IMR-90 (cell line): ENCODE results near the gene VWCE. TPM values are rescaled to one million over a fixed set of nuclear protein-coding genes. Genes with fewer than 3 reads are reported as not detected.

Source experiments
- ATAC-seq: fragments of 200-7000 bp; cut with Tn5 transposase; 2 replicates; pipeline ENCODE4 v1.9.1; 2020; ENCODE audit warnings: low read depth, mild to moderate bottlenecking, moderate library complexity
- BruUV-seq: library from RNA; stranded (reverse); fragments of 400-500 nt; replicated peaks from 2 replicates; lab custom pipeline; 2021; lab: Mats Ljungman, UMichigan
- CTCF ChIA-PET: fragments of 300-600 bp; formaldehyde crosslinking; extraction: SDS; loops from one replicate; lab custom pipeline; 2021; ENCODE audit warnings: antibody characterized with exemption; lab: Yijun Ruan, JAX
- POLR2A ChIA-PET: fragments of 300-600 bp; sonication (Branson Sonifier 250); formaldehyde crosslinking; loops from one replicate; lab custom pipeline; 2022; ENCODE audit warnings: antibody characterized with exemption; ENCODE audit not compliant: unreplicated experiment; lab: Charles Lee
- DNase-seq: peaks from one replicate; pipeline ENCODE4 v3.0.0; 2013
- H2AFZ ChIP-seq: replicated peaks from 2 replicates; pipeline ENCODE3; 2013; ENCODE audit warnings: low read length, mild to moderate bottlenecking; ENCODE audit not compliant: poor library complexity
- H2AK5ac ChIP-seq: 2 replicates; pipeline ENCODE4 v1.6.1; 2013; ENCODE audit warnings: low read depth, low read length, inconsistent platforms
- H2AK9ac ChIP-seq: replicated peaks from 2 replicates; pipeline ENCODE3; 2013; ENCODE audit warnings: mild to moderate bottlenecking, low read depth, low read length, moderate library complexity; ENCODE audit not compliant: poor library complexity
- H2BK120ac ChIP-seq: 2 replicates; pipeline ENCODE4 v1.6.1; 2013; ENCODE audit warnings: low read depth, low read length, inconsistent platforms
- H2BK15ac ChIP-seq: 3 replicates; pipeline ENCODE4 v1.6.1; 2013; ENCODE audit warnings: low read depth, low read length, inconsistent platforms
- H2BK20ac ChIP-seq: 2 replicates; pipeline ENCODE4 v1.6.1; 2013; ENCODE audit warnings: low read depth, mild to moderate bottlenecking, inconsistent platforms, low read length, moderate library complexity
- H2BK5ac ChIP-seq: 2 replicates; pipeline ENCODE4 v1.6.1; 2013; ENCODE audit warnings: mild to moderate bottlenecking, low read depth, low read length, inconsistent platforms; ENCODE audit not compliant: poor library complexity, severe bottlenecking
- H3K14ac ChIP-seq: replicated peaks from 2 replicates; pipeline ENCODE4 v1.6.1; 2013; ENCODE audit warnings: low read depth, low read length, inconsistent platforms
- H3K18ac ChIP-seq: 2 replicates; pipeline ENCODE4 v1.6.1; 2013; ENCODE audit warnings: low read depth, low read length, control low read depth
- H3K23ac ChIP-seq: 2 replicates; pipeline ENCODE4 v1.6.1; 2013; ENCODE audit warnings: low read depth, low read length, inconsistent platforms
- H3K27ac ChIP-seq: 2 replicates; pipeline ENCODE4 v1.5.1; 2013; ENCODE audit warnings: mild to moderate bottlenecking, control low read depth, low read length; ENCODE audit not compliant: insufficient read depth
- H3K27me3 ChIP-seq: 2 replicates; pipeline ENCODE4 v1.6.1; 2013; ENCODE audit warnings: low read length; ENCODE audit not compliant: control insufficient read depth, insufficient read depth
- H3K36me3 ChIP-seq: 2 replicates; pipeline ENCODE4 v1.6.1; 2013; ENCODE audit warnings: low read length, mixed read lengths; ENCODE audit not compliant: control insufficient read depth, insufficient read depth
- H3K4ac ChIP-seq: 2 replicates; pipeline ENCODE4 v1.6.1; 2013; ENCODE audit warnings: low read depth, low read length, inconsistent platforms
- H3K4me1 ChIP-seq: 2 replicates; pipeline ENCODE4 v1.6.1; 2013; ENCODE audit warnings: low read length, mixed read lengths; ENCODE audit not compliant: control insufficient read depth, insufficient read depth
- H3K4me2 ChIP-seq: 2 replicates; pipeline ENCODE4 v1.6.1; 2013; ENCODE audit warnings: low read depth, mild to moderate bottlenecking, control low read depth, low read length, moderate library complexity
- H3K4me3 ChIP-seq: 2 replicates; pipeline ENCODE4 v1.5.1; 2013; ENCODE audit warnings: low read depth, mild to moderate bottlenecking, control low read depth, low read length, moderate library complexity; ENCODE audit not compliant: insufficient read depth
- H3K56ac ChIP-seq: 2 replicates; pipeline ENCODE4 v1.6.1; 2013; ENCODE audit warnings: low read length, inconsistent platforms; ENCODE audit not compliant: insufficient read depth; ENCODE audit errors: extremely low read depth
- H3K79me1 ChIP-seq, 2 experiments: 2 replicates each; pipeline ENCODE4 v1.6.1; 2013; ENCODE audit warnings: low read length in 2 of 2, inconsistent platforms in 1 of 2, low read depth in 1 of 2
- H3K9ac ChIP-seq: 2 replicates; pipeline ENCODE4 v1.6.1; 2013; ENCODE audit warnings: low read depth, low read length, control low read depth
- H3K9me1 ChIP-seq: 2 replicates; pipeline ENCODE4 v1.6.1; 2013; ENCODE audit warnings: low read length, inconsistent platforms; ENCODE audit not compliant: insufficient read depth
- H3K9me3 ChIP-seq: 2 replicates; pipeline ENCODE4 v1.6.1; 2013; ENCODE audit warnings: low read length; ENCODE audit not compliant: control insufficient read depth, insufficient read depth
- H4K20me1 ChIP-seq: 2 replicates; pipeline ENCODE4 v1.6.1; 2013; ENCODE audit warnings: low read length, inconsistent platforms; ENCODE audit not compliant: insufficient read depth
- H4K5ac ChIP-seq: 2 replicates; pipeline ENCODE4 v1.6.1; 2013; ENCODE audit warnings: mild to moderate bottlenecking, low read depth, low read length, control low read depth
- H4K8ac ChIP-seq, 2 experiments: 2 replicates each; pipeline ENCODE4 v1.6.1; 2013; ENCODE audit warnings: low read depth in 2 of 2, low read length in 2 of 2, control low read depth in 1 of 2, inconsistent platforms in 1 of 2
- H4K91ac ChIP-seq: 2 replicates; pipeline ENCODE4 v1.6.1; 2013; ENCODE audit warnings: low read depth, low read length, inconsistent platforms; ENCODE audit not compliant: insufficient read depth
- BHLHE40 ChIP-seq: fragments of 150-350 bp; IDR thresholded peaks from 2 replicates; pipeline ENCODE4 v1.6.1; 2016; ENCODE audit warnings: mild to moderate bottlenecking, low read depth, low read length
- CTCF ChIP-seq: conservative IDR thresholded peaks from 2 replicates; pipeline ENCODE4 v1.5.1; 2012; ENCODE audit warnings: mild to moderate bottlenecking, low read depth, low read length, improper control_type of control experiment
- FOS ChIP-seq: fragments of 150-350 bp; IDR thresholded peaks from 2 replicates; pipeline ENCODE4 v1.6.1; 2016; ENCODE audit warnings: low read depth, low read length
- MAZ ChIP-seq: IDR thresholded peaks from 2 replicates; pipeline ENCODE4 v1.6.1; 2012; ENCODE audit warnings: low read depth, mild to moderate bottlenecking, low read length, improper control_type of control experiment, moderate library complexity, borderline replicate concordance
- MXI1 ChIP-seq: IDR thresholded peaks from 2 replicates; pipeline ENCODE4 v1.6.1; 2012; ENCODE audit warnings: low read depth, mild to moderate bottlenecking, low read length, moderate library complexity, borderline replicate concordance
- NFE2L2 ChIP-seq: fragments of 150-350 bp; IDR thresholded peaks from 2 replicates; pipeline ENCODE4 v1.6.1; 2016; ENCODE audit warnings: low read depth, mild to moderate bottlenecking, low read length
- POLR2A ChIP-seq: IDR thresholded peaks from 2 replicates; pipeline ENCODE4 v1.6.1; 2012; ENCODE audit warnings: mild to moderate bottlenecking, low read depth, low read length
- RAD21 ChIP-seq: IDR thresholded peaks from 2 replicates; pipeline ENCODE4 v1.6.1; 2012; ENCODE audit warnings: low read length, improper control_type of control experiment
- RCOR1 ChIP-seq: IDR thresholded peaks from 2 replicates; pipeline ENCODE4 v1.6.1; 2012; ENCODE audit warnings: mild to moderate bottlenecking, low read length, improper control_type of control experiment; ENCODE audit not compliant: insufficient replicate concordance
- RFX5 ChIP-seq: IDR thresholded peaks from 2 replicates; pipeline ENCODE4 v1.8.0; 2012; ENCODE audit warnings: low read depth, mild to moderate bottlenecking, low read length, moderate library complexity
- SMC3 ChIP-seq: fragments of 150-350 bp; IDR thresholded peaks from 2 replicates; pipeline ENCODE4 v1.6.1; 2016; ENCODE audit warnings: low read depth, mild to moderate bottlenecking, antibody characterized with exemption, low read length, moderate library complexity
- WGBS, 2 experiments: methylation state at CpG; one replicate each; pipeline versions ENCODE4 v1.1.5 to v1.1.7; 2013; ENCODE audit warnings: missing lambda C conversion rate in 2 of 2; ENCODE audit not compliant: insufficient read length in 1 of 2; ENCODE audit errors: extremely low coverage in 2 of 2; 5-methylcytosine and 5-hydroxymethylcytosine counted together
- dilution Hi-C: fragments of 300-500 bp; cut with HindIII; formaldehyde crosslinking; loops from one replicate; pipeline ENCODE4 v1.14.3; 2018; ENCODE audit warnings: low sequenced_read_pairs; ENCODE audit not compliant: unreplicated experiment
- in situ Hi-C: fragments of 300-500 bp; cut with MboI; formaldehyde crosslinking; loops from 3 replicates; pipeline ENCODE4 v1.14.3; 2019; ENCODE audit warnings: low sequenced_read_pairs, inconsistent platforms, mixed read lengths
- intact Hi-C: fragments of 100-400 bp; cut with micrococcal nuclease; formaldehyde crosslinking; loops from 2 replicates; pipeline ENCODE4 v1.10.0; 2022
- polyA plus RNA-seq, 3 experiments: library from polyadenylated mRNA; depleted of rRNA; stranded (reverse); fragments of >200 nt; gene quantifications; 2 replicates each; pipeline ENCODE4 v1.2.3, GENCODE V29; 2012; ENCODE audit warnings: low replicate concordance in 1 of 3
- total RNA-seq: library from RNA; depleted of rRNA; stranded (reverse); fragments of >200 nt; gene quantifications from 2 replicates; pipeline ENCODE4 v1.2.3, GENCODE V29; 2012
- TF ChIP-seq, protein P1 (sequence below): fragments of 150-350 bp; IDR thresholded peaks from 2 replicates; pipeline ENCODE4 v1.6.1; 2016; ENCODE audit warnings: low read depth, mild to moderate bottlenecking, low read length, moderate library complexity, borderline replicate concordance
- TF ChIP-seq, protein P2 (sequence below): fragments of 150-350 bp; IDR thresholded peaks from 2 replicates; pipeline ENCODE4 v1.6.1; 2017; ENCODE audit warnings: mild to moderate bottlenecking, antibody characterized with exemption, low read length, low read depth

The VWCE gene
- total and polyA plus RNA-seq, 2 of the 4 experiments (the other 2 are of a cell fraction): under 0.01 to 1.1 TPM

DNA sequence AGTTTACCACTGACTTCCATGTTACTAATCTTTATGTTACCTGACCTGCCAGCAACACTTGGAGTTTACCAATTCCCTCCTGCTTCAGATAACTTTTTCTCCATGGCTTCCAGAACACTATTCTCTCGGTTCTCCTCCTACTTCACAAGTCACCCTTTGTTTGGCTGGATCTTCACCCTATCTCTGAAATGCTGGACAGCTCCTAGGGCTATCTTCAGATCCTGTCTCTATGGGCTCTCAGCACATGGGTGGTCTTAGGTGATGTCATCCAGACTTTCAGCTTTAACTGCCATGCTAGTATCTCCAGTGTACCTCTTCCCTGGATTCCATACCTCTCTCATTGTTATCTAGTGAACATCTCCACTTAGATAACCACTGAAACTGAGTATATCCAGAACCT, 12.2 kb upstream of the VWCE start:
- ATAC-seq (no peak), DNase-seq (no peak)
- H3K4me3 ChIP-seq: no peak overlapping the region
- peaks cover 18 to 36% of the 10 kb centered on the region in 2 experiments for H3K79me1 ChIP-seq
- H2AK9ac ChIP-seq: no peak overlapping the region
- CTCF ChIA-PET: no interaction called here
- H3K9me3 ChIP-seq: no peaks in the 10 kb centered on the region
- H4K8ac ChIP-seq: no peak overlapping the region
- H2BK20ac ChIP-seq: no peak overlapping the region
- H4K5ac ChIP-seq: no peak overlapping the region
- dilution Hi-C loops (no loop called here), in situ Hi-C loops (loop anchor here (25.0 kb wide), 1 partner anchor 1695 kb away; the partner anchor contains the start of gene OSBP), intact Hi-C loops (no loop called here)
- H2AFZ ChIP-seq: no peak overlapping the region
- H3K27me3 ChIP-seq: no peaks in the 10 kb centered on the region
- H3K18ac ChIP-seq: no peak overlapping the region
- H3K56ac ChIP-seq: no peak overlapping the region
- POLR2A ChIA-PET: no interaction called here
- H2BK120ac ChIP-seq: no peak overlapping the region
- H4K20me1 ChIP-seq: peaks cover 25% of the 10 kb centered on the region
- no peak overlapping the region for H3K4me2 ChIP-seq
- no TSS peak for BruUV-seq
- TF ChIP-seq RCOR1 (no peak), NFE2L2 (no peak), FOS (no peak), MXI1 (no peak), BHLHE40 (no peak), MAZ (no peak), POLR2A (no peak), CTCF (no peak), RFX5 (no peak), RAD21 (no peak), SMC3 (no peak)
- TF ChIP-seq, protein P1, sequence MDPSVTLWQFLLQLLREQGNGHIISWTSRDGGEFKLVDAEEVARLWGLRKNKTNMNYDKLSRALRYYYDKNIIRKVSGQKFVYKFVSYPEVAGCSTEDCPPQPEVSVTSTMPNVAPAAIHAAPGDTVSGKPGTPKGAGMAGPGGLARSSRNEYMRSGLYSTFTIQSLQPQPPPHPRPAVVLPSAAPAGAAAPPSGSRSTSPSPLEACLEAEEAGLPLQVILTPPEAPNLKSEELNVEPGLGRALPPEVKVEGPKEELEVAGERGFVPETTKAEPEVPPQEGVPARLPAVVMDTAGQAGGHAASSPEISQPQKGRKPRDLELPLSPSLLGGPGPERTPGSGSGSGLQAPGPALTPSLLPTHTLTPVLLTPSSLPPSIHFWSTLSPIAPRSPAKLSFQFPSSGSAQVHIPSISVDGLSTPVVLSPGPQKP: no peak
- TF ChIP-seq, protein P2, sequence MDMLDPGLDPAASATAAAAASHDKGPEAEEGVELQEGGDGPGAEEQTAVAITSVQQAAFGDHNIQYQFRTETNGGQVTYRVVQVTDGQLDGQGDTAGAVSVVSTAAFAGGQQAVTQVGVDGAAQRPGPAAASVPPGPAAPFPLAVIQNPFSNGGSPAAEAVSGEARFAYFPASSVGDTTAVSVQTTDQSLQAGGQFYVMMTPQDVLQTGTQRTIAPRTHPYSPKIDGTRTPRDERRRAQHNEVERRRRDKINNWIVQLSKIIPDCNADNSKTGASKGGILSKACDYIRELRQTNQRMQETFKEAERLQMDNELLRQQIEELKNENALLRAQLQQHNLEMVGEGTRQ: no peak
- H3K23ac ChIP-seq: no peak overlapping the region
- no peak overlapping the region for H3K9ac ChIP-seq
- H3K9me1 ChIP-seq: no peaks in the 10 kb centered on the region; the same call in 1 of the 2 replicates
- WGBS, 2 experiments: no CpG with 5 or more reads among the region's 1 CpG
- peaks cover 80% of the 10 kb centered on the region for H3K36me3 ChIP-seq
- no peak overlapping the region for H2AK5ac ChIP-seq
- H3K14ac ChIP-seq: no peak overlapping the region
- H4K91ac ChIP-seq: no peak overlapping the region
- H2BK5ac ChIP-seq: no peak overlapping the region
- no peaks in the 10 kb centered on the region for H3K4me1 ChIP-seq
- no peak overlapping the region for H3K27ac ChIP-seq
- H3K4ac ChIP-seq: no peak overlapping the region
- no peak overlapping the region for H2BK15ac ChIP-seq
